DND-41 (cell line): ENCODE measurements around the gene ZGPAT.

Experiments used
- ATAC-seq: fragments of 200-7000 bp; cut with Tn5 transposase; 3 replicates; pipeline ENCODE4 v1.9.1; 2021; ENCODE audit warnings: low read depth; ENCODE audit not compliant: insufficient read depth
- DNase-seq: peaks from one replicate; pipeline ENCODE4 v3.0.0-alpha.2; 2020
- H2AFZ ChIP-seq: 2 replicates; pipeline ENCODE4 v1.6.0; 2012; ENCODE audit warnings: low read depth, low read length
- H3K27ac ChIP-seq: 2 replicates; pipeline ENCODE4 v1.5.1; 2012; ENCODE audit warnings: low read length, inconsistent platforms
- H3K27me3 ChIP-seq: fragments of 200-600 bp; sonication (generic); 2 replicates; pipeline ENCODE4 v1.6.0; 2012; ENCODE audit warnings: low read length, mild to moderate bottlenecking, inconsistent platforms; ENCODE audit not compliant: insufficient read depth, poor library complexity
- H3K36me3 ChIP-seq: 2 replicates; pipeline ENCODE4 v1.5.1; 2012; ENCODE audit warnings: low read length, inconsistent platforms; ENCODE audit not compliant: insufficient read depth
- H3K4me1 ChIP-seq: 2 replicates; pipeline ENCODE4 v1.5.1; 2012; ENCODE audit warnings: mild to moderate bottlenecking, low read length; ENCODE audit not compliant: insufficient read depth
- H3K4me2 ChIP-seq: 2 replicates; pipeline ENCODE4 v1.6.0; 2012; ENCODE audit warnings: mild to moderate bottlenecking, moderate library complexity, low read length, inconsistent platforms; ENCODE audit not compliant: insufficient read depth
- H3K4me3 ChIP-seq, 2 experiments: fragments of 200-600 bp in 1 of 2; shearing (Covaris generic) in 1 of 2; 2 replicates each; pipeline ENCODE4 v1.5.1; 2012 to 2016; ENCODE audit warnings: inconsistent platforms in 2 of 2, low read length in 2 of 2, mild to moderate bottlenecking in 2 of 2, low read depth in 1 of 2, moderate library complexity in 1 of 2
- H3K79me2 ChIP-seq: 2 replicates; pipeline ENCODE4 v1.6.0; 2012; ENCODE audit warnings: low read length, inconsistent platforms; ENCODE audit not compliant: insufficient read depth
- H3K9ac ChIP-seq: 2 replicates; pipeline ENCODE4 v1.6.0; 2012; ENCODE audit warnings: low read depth, mild to moderate bottlenecking, inconsistent platforms, low read length, moderate library complexity
- H3K9me3 ChIP-seq: 2 replicates; pipeline ENCODE4 v1.5.1; 2012; ENCODE audit warnings: low read length, moderate library complexity, mild to moderate bottlenecking, inconsistent platforms; ENCODE audit not compliant: insufficient read depth, severe bottlenecking
- H4K20me1 ChIP-seq: 2 replicates; pipeline ENCODE4 v1.6.0; 2012; ENCODE audit warnings: low read length; ENCODE audit not compliant: insufficient read depth
- CTCF ChIP-seq: IDR thresholded peaks from 2 replicates; pipeline ENCODE4 v1.5.1; 2012; ENCODE audit warnings: borderline replicate concordance, low read length, moderate library complexity, mild to moderate bottlenecking; ENCODE audit not compliant: poor library complexity, severe bottlenecking; ENCODE audit errors: extremely low read depth
- EZH2 ChIP-seq: IDR thresholded peaks from 3 replicates; pipeline ENCODE4 v1.6.1; 2012; ENCODE audit warnings: borderline replicate concordance, low read depth, mild to moderate bottlenecking, moderate library complexity, low read length, inconsistent platforms; ENCODE audit not compliant: severe bottlenecking

Gene ZGPAT

GRCh38 chr20:63709149-63709527 lies 1.3 kb downstream of the ZGPAT start:
- peak overlapping the region in 1 of 2 experiments; percentile 84; a peak in 3 of 4 replicates for H3K4me3 ChIP-seq
- H3K79me2 ChIP-seq: peaks cover 94% of the 10 kb centered on the region
- DNase-seq: no peak
- no peak overlapping the region for H3K27ac ChIP-seq
- H3K27me3 ChIP-seq: no peaks in the 10 kb centered on the region
- H2AFZ ChIP-seq: no peak overlapping the region
- H3K9ac ChIP-seq: peak overlapping the region; percentile 81
- H3K9me3 ChIP-seq: no peaks in the 10 kb centered on the region
- no peak for ATAC-seq
- TF ChIP-seq CTCF: no peak
- TF ChIP-seq EZH2: no peak
- peaks cover 45% of the 10 kb centered on the region for H4K20me1 ChIP-seq
- H3K4me1 ChIP-seq: peaks cover 48% of the 10 kb centered on the region
- H3K36me3 ChIP-seq: peaks cover 86% of the 10 kb centered on the region
- H3K4me2 ChIP-seq: peak overlapping the region; percentile 97

- H3K4me2 ChIP-seq: 0 out of 2 replicates have a peak overlapping the region, but pooled peaks have one; percentile 1
- H3K4me3 ChIP-seq: 0 out of 4 replicates have a peak overlapping the region, but pooled peaks of 1 of the 2 experiments have one; percentile 1
Measured at GRCh38 chr20:63711085-63711645, 3.3 kb downstream of the ZGPAT start.

GRCh38 chr20:63712191-63712590 lies 4.4 kb downstream of the ZGPAT start:
- Histone ChIP-seq H3K9ac (no peak overlapping the region), H3K4me1 (peaks cover 28% of the 10 kb centered on the region), H3K36me3 (peaks cover 81% of the 10 kb centered on the region), H4K20me1 (peaks cover 19% of the 10 kb centered on the region), H3K4me2 (no peak overlapping the region), H3K79me2 (peaks cover 98% of the 10 kb centered on the region), H3K27ac (no peak overlapping the region), H3K4me3 (no peak overlapping the region), H3K27me3 (no peaks in the 10 kb centered on the region), H2AFZ (no peak overlapping the region), H3K9me3 (peaks cover 6% of the 10 kb centered on the region)
- ATAC-seq: no peak
- DNase-seq: no peak
- no peak for TF ChIP-seq CTCF
- TF ChIP-seq EZH2: no peak

More at GRCh38 chr20:63711085-63711645, 3.3 kb downstream of the ZGPAT start:
- no peak for TF ChIP-seq CTCF
- TF ChIP-seq EZH2: no peak
- Histone ChIP-seq H2AFZ (no peak overlapping the region), H3K79me2 (peaks cover 98% of the 10 kb centered on the region), H3K9ac (no peak overlapping the region), H3K27ac (no peak overlapping the region), H3K4me1 (peaks cover 38% of the 10 kb centered on the region), H3K9me3 (peaks cover 6% of the 10 kb centered on the region), H4K20me1 (peaks cover 29% of the 10 kb centered on the region), H3K27me3 (no peaks in the 10 kb centered on the region), H3K36me3 (peaks cover 85% of the 10 kb centered on the region)
- ATAC-seq (no peak), DNase-seq (no peak)
